ENCODE data around the gene B9D2. TPM values are rescaled to one million over a fixed set of nuclear protein-coding genes. Genes with fewer than 3 reads are reported as not detected.

The B9D2 gene
- total RNA-seq, 2 donors from 2014 or later, result 4.5 to 6.2 TPM

DNA sequence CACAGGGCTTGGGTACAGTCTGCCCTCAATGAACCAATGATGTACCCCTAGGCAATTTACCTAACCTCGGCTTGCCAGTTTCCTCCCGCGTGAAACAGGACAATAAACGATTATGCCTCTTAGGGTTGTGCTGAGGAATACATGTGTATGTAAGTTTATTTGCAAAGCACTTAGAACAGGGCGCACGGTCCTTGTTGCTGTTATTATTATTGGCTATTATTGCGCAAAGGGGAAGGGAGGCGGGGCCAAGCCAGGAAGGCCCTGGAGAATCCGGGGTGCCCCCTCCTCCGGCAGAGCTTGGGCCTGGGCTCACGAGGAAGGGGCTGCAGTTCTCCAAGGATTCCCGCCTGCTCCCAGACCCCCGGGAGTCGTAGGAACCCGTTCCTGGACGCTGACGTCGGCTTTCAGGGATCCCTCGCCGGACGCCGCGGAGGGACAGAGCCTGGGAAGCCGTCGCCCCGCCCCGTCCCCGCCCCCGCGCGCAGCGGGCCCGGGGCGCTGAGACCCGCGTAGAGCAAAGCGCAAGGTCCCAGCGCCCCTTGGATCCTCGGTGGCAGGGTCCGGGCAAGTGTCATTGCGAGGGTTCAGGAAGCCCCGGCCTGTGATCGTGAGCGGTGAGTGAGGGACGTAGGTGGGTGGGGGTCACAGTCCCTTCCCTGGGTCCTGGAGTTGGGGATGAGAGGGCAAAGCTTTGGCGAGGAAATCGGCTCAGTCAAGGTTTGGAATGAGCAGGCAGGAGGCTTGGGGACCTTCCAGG, 12.5 kb upstream of the B9D2 start, which contains the start of gene TMEM91:
Gene TMEM91, plus strand, starts transcription at position 293 of the 757 bp plus-strand sequence. CDS start 1,777 bp downstream, outside the sequence.
- Histone ChIP-seq H3K4me1 (ENCODE audit: control insufficient read depth, insufficient read depth, low read length) (no peaks in the 10 kb centered on the region), H3K9me3 (ENCODE audit: control insufficient read depth, low read length) (no peaks in the 10 kb centered on the region), H3K4me3 (ENCODE audit: low read length) (peak within 1 kb of the TSS; percentile 81), H3K27me3 (ENCODE audit: control insufficient read depth, insufficient read depth, low read length, poor library complexity, severe bottlenecking) (no peaks in the 10 kb centered on the region), H3K27ac (ENCODE audit: low read depth, low read length) (no peak within 1 kb of the TSS), H3K36me3 (ENCODE audit: control insufficient read depth, insufficient read depth, low read length) (no peaks in the 10 kb centered on the region), H3K9ac (ENCODE audit: extremely low read depth, low read length, poor library complexity, severe bottlenecking) (peak within 1 kb of the TSS; percentile 62)
- peaks cover 10% of the 10 kb centered on the region for H3K4me1 Mint-ChIP-seq
- 2 to 11% methylated on average over 14 to 47 of the region's 47 CpGs for WGBS, 2 experiments (ENCODE audit: insufficient coverage in 1 of 2, insufficient read length in 1 of 2)
- H3K36me3 Mint-ChIP-seq (ENCODE audit: low read depth), result peaks cover 5% of the 10 kb centered on the region
- H3K4me3 Mint-ChIP-seq, result peak within 1 kb of the TSS; percentile 69
- peak within 1 kb of the TSS; percentile 85 for H3K27ac Mint-ChIP-seq
- DNase-seq, result peak; percentile 89
- TF ChIP-seq, protein P1, sequence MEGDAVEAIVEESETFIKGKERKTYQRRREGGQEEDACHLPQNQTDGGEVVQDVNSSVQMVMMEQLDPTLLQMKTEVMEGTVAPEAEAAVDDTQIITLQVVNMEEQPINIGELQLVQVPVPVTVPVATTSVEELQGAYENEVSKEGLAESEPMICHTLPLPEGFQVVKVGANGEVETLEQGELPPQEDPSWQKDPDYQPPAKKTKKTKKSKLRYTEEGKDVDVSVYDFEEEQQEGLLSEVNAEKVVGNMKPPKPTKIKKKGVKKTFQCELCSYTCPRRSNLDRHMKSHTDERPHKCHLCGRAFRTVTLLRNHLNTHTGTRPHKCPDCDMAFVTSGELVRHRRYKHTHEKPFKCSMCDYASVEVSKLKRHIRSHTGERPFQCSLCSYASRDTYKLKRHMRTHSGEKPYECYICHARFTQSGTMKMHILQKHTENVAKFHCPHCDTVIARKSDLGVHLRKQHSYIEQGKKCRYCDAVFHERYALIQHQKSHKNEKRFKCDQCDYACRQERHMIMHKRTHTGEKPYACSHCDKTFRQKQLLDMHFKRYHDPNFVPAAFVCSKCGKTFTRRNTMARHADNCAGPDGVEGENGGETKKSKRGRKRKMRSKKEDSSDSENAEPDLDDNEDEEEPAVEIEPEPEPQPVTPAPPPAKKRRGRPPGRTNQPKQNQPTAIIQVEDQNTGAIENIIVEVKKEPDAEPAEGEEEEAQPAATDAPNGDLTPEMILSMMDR (conservative IDR thresholded peaks at IDR 0.05), result no peak
- H3K9me3 Mint-ChIP-seq, result no peaks in the 10 kb centered on the region
- H3K27me3 Mint-ChIP-seq (ENCODE audit: insufficient read depth), result peaks cover 5% of the 10 kb centered on the region

DNA sequence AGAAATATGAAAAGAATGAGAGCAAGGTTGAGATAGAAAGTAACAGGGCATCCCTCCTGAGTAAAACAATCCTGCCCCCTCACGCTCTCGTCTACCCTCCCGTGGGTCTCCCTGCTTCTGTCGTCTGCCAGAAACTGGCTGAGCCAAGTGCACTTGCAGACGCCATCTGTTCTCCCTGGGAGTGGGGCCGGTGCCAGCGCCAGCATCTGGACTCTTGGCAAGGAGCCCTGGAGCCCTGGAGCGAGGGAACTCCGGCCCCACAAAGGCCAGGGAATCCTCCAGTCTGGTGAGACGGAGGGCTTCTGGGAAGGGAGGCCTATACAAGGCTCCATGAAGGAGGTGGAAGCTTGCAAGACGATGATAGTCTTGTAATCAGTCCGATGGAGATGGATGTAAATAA, 10.0 kb upstream of the B9D2 start:
- Histone ChIP-seq H3K4me1 (ENCODE audit: control insufficient read depth, insufficient read depth, low read length) (no peaks in the 10 kb centered on the region), H3K4me3 (ENCODE audit: low read length) (no peak overlapping the region), H3K9ac (ENCODE audit: extremely low read depth, low read length, poor library complexity, severe bottlenecking) (no peak overlapping the region), H3K9me3 (ENCODE audit: control insufficient read depth, low read length) (no peaks in the 10 kb centered on the region), H3K27ac (ENCODE audit: low read depth, low read length) (no peak overlapping the region), H3K36me3 (ENCODE audit: control insufficient read depth, insufficient read depth, low read length) (no peaks in the 10 kb centered on the region), H3K27me3 (ENCODE audit: control insufficient read depth, insufficient read depth, low read length, poor library complexity, severe bottlenecking) (no peaks in the 10 kb centered on the region)
- Mint-ChIP-seq H3K4me1 (peaks cover 10% of the 10 kb centered on the region), H3K36me3 (ENCODE audit: low read depth) (peaks cover 10% of the 10 kb centered on the region), H3K27me3 (ENCODE audit: insufficient read depth) (peaks cover 5% of the 10 kb centered on the region), H3K4me3 (no peak overlapping the region), H3K27ac (no peak overlapping the region), H3K9me3 (no peaks in the 10 kb centered on the region)
- no peak for DNase-seq
- WGBS, 2 experiments (ENCODE audit: insufficient coverage in 1 of 2, insufficient read length in 1 of 2), result 93 to 100% methylated on average over 9 to 10 of the region's 12 CpGs
- TF ChIP-seq, protein P1 (conservative IDR thresholded peaks at IDR 0.05), result no peak

DNA sequence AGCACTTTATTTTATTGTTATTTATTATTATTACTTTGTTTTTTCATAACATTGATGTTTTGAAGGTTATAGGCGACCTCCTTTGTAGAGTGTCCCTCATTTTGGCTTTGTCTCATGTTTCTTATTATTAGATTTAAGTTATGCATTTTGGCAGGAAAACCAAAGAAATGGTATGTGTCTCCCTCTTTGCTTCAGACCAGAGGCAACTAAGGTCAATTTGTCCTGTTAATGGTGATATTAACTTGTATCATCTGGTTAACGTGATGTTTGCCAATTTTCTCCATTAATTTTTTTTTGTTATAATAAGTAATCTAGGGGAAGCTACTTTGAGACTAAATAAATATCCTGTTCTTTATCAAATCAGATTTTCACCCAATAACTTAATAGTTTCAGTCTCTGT, 8.6 kb upstream of the B9D2 start:
- peaks cover 5% of the 10 kb centered on the region for H3K27me3 Mint-ChIP-seq (ENCODE audit: insufficient read depth)
- H3K27ac Mint-ChIP-seq, result no peak overlapping the region
- Histone ChIP-seq H3K27ac (ENCODE audit: low read depth, low read length) (no peak overlapping the region), H3K27me3 (ENCODE audit: control insufficient read depth, insufficient read depth, low read length, poor library complexity, severe bottlenecking) (no peaks in the 10 kb centered on the region), H3K4me1 (ENCODE audit: control insufficient read depth, insufficient read depth, low read length) (no peaks in the 10 kb centered on the region), H3K4me3 (ENCODE audit: low read length) (no peak overlapping the region), H3K9ac (ENCODE audit: extremely low read depth, low read length, poor library complexity, severe bottlenecking) (no peak overlapping the region), H3K36me3 (ENCODE audit: control insufficient read depth, insufficient read depth, low read length) (no peaks in the 10 kb centered on the region), H3K9me3 (ENCODE audit: control insufficient read depth, low read length) (no peaks in the 10 kb centered on the region)
- TF ChIP-seq, protein P1 (conservative IDR thresholded peaks at IDR 0.05), result no peak
- peaks cover 10% of the 10 kb centered on the region for H3K36me3 Mint-ChIP-seq (ENCODE audit: low read depth)
- peaks cover 10% of the 10 kb centered on the region for H3K4me1 Mint-ChIP-seq
- WGBS, 2 experiments (ENCODE audit: insufficient coverage in 1 of 2, insufficient read length in 1 of 2), result 80% methylated on average over 2 of the region's 2 CpGs; no CpG with 5 or more reads in 1 of the 2 experiments
- no peak for DNase-seq
- H3K4me3 Mint-ChIP-seq, result no peak overlapping the region
- H3K9me3 Mint-ChIP-seq, result no peaks in the 10 kb centered on the region
